DND-41 (cell line): ENCODE measurements around the gene FAN1.

ENCODE experiments used
- CTCF ChIP-seq: IDR thresholded peaks from 2 replicates; pipeline ENCODE4 v1.5.1; 2012; ENCODE audit warnings: borderline replicate concordance, low read length, moderate library complexity, mild to moderate bottlenecking; ENCODE audit not compliant: poor library complexity, severe bottlenecking; ENCODE audit errors: extremely low read depth
- EZH2 ChIP-seq: IDR thresholded peaks from 3 replicates; pipeline ENCODE4 v1.6.1; 2012; ENCODE audit warnings: borderline replicate concordance, low read depth, mild to moderate bottlenecking, moderate library complexity, low read length, inconsistent platforms; ENCODE audit not compliant: severe bottlenecking

GRCh38 chr15:30962079-30962478, 58.4 kb downstream of the FAN1 start:
- TF ChIP-seq CTCF (no peak), EZH2 (no peak)
